GM19397 (cell line): ENCODE measurements around the gene PSD2.

ENCODE experiments used
- ATAC-seq: cut with Tn5 transposase; IDR thresholded peaks from one replicate; pipeline ENCODE4 v1.9.1; 2021; ENCODE audit warnings: mild to moderate bottlenecking, moderate library complexity; ENCODE audit not compliant: unreplicated experiment

PSD2 gene

GRCh38 chr5:139763280-139763929 is 32.2 kb upstream of the PSD2 start:
- ATAC-seq = no peak

DNA sequence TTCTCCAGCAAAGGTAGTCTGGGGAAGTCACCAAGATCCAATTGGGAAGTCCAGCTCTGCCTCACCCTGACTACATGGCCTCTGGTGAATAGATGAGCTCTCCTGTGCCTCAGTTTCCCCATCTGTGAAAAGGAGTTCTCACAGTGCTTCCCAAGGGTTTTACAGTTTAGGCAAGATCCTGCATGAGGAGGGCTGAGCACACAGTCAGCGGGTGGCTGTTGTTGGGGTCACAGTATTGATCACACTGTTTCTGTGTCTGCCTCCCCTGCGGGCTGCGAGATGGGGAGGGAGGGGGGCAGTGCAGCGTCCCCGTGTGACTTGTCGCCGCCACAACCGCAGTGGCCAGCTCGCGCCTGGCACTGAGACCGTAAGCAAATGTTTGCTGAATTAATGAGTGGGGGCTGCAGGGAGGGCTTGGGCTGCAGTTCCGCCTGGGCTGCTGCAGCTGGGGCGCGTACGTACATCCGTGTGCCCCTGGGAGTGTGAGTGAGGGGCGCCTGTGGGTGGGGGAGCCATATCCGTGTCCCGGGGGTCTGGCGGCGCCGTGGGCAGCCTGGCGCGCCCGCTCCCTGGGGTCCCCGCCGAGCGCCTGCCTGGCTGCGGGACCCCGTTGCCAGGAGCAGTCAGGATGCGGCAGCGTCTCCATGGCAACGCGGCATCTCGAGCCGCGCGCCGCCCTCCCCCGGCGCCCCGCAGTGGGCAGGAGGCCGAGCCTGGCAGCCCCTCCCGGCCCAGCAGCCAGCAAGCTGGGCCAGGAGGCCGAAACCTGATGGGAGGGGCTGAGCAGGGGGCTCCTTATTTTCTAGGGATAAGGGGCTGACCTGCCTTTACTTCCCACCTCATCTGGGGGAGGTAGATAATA is 31.4 kb upstream of the PSD2 start:
- no peak for ATAC-seq

DNA sequence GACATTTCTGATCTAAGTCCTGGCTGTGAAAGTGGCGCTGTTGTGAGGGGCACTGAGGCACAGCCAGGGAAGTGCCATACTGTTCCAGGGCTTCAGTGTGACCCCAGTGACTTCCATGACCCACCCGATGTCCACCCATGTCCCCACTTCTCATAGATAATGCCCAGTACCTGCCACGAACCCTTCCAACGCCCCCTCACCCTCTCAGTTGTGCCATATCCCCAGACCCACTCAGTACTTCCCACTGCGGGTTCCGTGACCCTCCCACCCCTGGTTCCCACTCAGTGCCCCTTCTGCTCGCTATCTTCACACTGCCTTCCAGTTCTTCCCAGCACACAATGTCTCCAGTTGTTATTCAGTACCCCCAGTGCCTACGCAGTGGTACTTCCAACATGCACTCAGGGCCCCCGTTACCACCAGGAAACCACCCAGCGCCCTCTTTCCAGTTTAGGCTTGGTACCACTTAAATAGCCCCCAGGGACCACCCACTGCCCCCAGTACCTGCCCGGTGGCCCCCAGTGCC is 30.7 kb upstream of the PSD2 start:
- no peak for ATAC-seq

DNA sequence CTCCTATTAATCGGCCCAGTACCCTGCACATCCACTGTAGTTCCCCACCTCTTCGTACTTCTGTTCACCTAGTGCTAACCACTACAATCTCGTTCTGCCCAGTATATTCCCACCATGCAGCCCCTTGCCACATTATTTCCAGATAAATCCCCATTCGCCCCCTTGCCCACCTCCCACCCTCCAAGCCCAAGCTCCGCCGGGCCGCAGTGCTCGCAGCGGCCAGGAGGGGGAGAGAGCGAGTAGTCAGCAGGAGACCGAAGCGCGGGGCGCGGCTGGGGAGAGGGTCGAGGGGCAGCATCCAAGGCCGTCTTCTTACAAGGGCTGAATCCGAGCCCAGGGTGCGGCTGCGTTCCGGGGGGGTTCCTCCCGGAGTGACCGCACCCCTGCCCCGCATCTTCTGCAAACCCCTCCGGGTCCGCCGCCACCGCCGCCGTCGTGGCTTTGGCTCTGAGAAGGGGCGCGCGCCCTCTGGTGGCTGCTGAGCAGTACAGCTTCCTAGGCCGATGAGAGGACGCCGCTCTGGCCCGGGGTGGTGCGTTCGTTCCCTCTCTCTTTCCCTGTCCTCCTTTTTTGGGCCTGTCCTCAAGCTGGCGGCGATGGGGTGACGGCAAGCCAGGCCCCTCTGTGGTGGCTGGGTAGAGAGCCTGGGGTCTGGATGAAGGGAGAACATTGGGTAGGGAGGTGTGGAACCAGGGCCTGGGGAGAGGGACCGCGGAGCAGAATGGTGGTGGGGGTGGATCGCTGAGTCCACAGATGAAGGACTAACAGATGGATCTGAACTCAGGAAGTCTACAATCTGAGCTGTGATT is 30.0 kb upstream of the PSD2 start:
- ATAC-seq = peak; percentile 72

DNA sequence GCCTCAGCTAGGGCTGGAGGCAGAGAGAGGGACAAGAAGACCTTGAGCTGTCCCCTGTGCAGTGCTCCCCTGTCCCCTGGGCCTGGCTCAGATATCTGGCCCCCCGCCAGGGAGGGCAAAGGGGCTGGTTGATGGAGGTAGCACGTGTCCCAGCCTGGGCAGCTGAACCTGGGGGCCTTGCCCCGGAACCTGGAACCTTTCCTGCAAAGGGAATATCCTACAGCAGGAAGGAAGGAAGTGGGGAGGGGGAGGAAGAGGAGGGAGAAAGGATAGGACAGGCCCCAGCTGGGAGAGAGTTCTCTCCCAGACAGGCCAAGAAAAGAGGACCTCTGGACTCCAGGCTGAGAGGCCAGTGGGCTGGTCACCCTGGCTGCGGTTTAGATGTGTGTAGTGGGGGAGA is 27.6 kb upstream of the PSD2 start:
- no peak for ATAC-seq

- ATAC-seq = no peak
Measured at GRCh38 chr5:139768807-139769465, 26.7 kb upstream of the PSD2 start.

- ATAC-seq = no peak
Measured at GRCh38 chr5:139769477-139769876, 26.1 kb upstream of the PSD2 start.

DNA sequence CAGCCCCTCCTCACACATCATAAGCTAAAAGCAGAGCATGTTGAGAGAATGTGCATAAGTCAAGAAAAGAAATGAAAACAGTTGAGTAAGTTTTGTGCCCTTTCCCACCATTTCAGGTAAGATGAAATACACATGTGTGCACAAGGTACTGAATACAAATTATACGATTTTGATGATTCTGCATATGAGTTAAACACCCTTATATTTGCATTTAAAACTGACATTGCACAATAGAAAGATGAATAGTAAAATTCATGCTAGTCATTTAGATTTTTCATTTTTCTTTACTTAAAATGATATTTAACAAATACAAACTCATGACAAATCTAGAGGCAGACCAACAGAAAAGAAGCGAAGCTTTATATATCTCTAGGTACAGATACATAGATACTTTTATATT is 24.9 kb upstream of the PSD2 start:
- ATAC-seq = no peak

DNA sequence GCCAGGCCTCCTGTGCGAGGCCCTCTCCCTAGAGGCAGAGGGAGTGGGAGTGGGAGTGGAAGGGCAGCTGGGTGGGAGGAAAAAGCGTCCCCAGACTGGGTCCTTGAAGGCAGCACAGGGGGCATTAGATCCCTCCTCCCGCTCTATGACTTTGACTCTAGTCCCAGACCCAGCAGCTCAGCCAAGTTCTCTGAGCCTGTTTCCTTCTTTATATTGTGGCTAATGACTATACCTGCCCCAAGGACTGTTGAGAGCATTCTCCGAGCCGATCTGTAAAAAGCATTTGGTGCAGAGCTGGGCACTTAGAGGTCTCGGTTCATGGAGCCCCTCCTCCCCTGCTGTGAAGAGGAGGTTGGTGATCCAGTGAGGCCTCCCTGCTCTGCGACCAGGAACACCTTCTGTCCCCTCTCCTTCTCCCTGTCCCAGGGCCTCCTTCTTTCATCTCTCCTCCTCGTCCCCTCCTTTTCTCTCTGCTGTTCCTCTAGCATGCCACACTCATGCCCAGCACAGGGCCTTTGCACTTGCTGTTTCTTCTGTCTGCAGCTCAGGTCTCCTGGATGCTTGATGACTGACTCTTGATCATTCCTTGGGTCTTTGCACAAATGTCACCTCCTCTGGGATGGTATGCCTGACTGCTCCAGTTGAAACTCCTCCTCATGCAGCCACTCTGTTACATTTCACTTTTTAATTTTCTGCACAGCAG is 23.4 kb upstream of the PSD2 start:
- no peak for ATAC-seq

DNA sequence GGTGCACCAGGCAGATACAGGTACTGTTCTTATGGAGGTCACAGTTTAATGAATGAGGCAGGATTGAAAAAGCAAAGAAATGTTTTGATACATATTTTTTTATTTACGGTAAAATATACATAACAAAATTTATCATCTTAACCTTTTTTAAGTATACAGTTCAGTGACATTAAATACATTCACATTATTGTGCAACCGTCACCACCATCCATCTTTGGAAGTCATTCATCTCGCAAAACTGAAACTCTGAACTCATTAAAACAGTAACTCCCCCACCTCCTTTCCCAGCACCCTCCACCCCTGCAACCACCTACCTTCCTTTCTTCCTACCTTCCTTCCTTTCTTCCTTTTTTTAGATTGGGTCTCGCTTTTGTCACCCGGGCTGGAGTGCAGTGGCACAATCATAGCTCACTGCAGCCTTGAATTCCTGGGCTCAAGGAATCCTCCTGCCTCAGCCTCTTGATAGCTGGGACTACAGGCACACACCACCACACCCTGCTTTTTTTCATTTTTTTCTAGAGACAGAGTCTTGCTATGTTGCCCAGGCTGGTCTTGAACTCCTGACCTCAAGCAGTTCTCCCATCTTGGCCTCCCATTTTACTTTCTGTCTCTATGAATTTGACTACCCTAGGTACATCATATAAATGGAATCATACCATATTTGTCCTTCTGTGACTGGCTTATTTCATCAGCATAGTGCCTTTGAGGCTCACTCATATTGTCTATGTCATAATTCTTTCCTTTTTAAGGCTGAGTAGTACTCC is 22.5 kb upstream of the PSD2 start:
- ATAC-seq = no peak

DNA sequence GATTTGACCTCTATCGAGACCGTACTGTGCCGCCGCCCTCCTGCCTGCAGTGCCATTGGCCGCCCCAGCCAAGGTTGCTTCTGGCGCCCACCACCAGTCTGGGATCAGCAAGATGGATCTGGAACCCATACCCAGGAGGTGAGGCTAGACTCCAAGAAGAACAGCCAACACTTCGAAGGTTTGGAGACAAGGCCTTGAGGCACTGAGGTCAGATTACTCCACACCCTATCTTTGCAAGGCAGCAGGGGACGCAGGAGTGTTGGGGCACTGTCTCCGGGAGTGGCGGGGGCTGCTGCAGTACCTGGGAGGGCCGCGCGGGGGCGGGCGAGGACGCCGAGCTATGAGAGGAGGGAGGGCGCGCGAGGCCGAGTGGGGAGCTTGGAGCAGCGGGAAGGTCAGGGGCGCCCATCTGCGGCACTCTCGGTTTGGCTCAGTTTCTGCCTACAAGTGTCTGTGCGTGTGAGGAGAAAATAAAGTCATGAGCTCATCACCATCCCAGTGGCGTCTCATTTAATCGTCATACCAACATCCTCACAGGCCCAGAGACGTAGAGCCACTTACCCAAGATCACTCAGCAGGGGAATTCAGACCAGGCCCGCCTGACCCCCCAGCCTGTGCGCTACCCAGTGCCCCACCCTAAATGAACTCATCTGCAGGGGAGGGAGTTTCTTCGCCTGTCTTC is 20.5 kb upstream of the PSD2 start:
- peak; percentile 77 for ATAC-seq

DNA sequence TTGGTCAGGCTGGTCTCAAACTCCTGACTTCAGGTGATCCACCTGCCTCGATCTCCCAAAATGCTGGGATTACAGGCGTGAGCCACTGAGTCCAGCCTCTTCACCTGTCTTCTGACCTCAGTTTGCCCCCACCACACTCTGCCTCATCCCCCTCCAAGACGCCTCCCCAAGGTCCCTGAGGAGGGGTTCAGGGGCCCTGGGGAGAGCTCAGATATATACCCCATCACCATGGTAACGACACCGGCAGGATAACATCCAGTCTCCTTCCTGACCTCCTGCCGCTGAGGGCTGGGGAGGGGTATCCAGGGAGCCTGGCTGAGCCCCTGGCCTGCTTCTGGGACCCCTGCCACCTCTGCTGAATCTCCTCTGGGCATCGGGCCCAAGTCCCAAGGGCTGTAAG is 19.7 kb upstream of the PSD2 start:
- no peak for ATAC-seq

- ATAC-seq = no peak
Measured at GRCh38 chr5:139776861-139777260, 18.7 kb upstream of the PSD2 start.

DNA sequence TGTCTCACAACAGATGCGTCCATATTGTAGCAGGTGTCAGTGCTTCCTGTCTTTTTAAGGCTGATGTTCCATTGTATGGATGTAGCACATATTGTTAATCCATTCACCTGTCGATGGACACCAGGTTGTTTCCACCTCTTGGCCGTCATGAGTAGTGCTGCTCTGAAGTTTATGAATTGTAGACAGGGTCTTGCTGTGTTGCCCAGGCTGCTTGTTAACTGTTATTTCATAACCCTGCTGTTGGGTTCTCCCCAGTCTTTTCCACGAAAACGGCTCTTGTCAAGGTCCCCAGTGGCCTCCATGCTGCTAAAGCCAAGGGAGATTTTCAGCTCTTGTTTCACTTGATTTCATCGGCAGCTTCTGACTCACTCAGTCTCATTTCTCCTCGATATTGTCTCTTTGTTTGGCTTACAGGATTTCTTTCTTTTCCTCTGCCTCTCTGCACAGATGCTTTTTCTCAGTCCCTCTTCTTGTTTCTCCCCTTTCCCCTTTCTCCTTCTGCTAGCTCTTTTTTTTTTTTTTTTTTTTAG is 12.1 kb upstream of the PSD2 start:
- ATAC-seq = no peak

GRCh38 chr5:139784488-139784887 is 11.1 kb upstream of the PSD2 start:
- ATAC-seq = no peak

GRCh38 chr5:139787257-139787567 is 8.4 kb upstream of the PSD2 start:
- no peak for ATAC-seq

DNA sequence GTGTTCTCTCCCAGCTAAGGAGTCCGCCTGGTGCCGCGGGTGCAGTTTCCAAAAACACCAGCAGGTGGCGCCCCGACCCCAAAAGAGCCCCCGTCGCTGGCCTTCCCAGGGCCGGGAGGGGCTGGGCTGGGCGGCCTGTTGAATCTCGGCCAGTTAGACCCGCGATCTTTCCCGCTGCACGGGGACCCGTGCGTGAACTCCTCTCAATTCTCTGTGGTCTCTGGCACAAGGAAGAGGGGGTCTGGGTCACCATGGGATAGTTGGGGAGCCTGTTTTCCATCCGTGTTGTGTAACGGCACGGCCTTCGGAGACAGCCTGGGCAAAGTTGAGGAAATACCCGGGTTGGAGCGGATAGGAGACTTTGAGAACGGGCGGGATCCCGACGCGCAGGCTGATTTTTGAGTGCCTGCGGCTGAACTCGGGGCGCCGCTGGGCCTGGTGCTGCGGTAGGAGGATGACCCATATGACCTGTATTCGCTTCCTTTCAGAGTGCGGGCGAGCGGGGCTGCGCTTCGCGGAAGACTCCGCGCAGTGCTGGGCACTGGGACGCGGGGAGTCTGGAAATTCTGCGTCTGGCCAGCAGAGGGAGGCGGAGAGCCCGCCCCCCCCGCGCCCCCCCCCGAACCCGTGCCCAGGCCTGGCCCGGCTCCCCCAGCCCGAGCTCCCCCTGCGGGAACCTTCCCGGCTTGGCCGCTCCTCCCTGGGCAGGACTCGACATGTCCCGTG is 7.9 kb upstream of the PSD2 start:
- ATAC-seq = peak; percentile 76

- no peak for ATAC-seq
Measured at GRCh38 chr5:139788294-139788910, 7.2 kb upstream of the PSD2 start.
